HuH-7.5 (cell line): ENCODE data around the gene RNF181.
A peak's percentile ranks its signal among the peaks of the same experiment; 100 is the strongest.
"Not testable (repeated sequence)": the region's sequence is repeated elsewhere in the genome, so short reads cannot be mapped to it uniquely, and the experiment has no call there.

Experiments used
- DNase-seq: peaks from one replicate; pipeline ENCODE4 v3.0.0; 2011; ENCODE audit warnings: low spot score

RNF181 gene

DNA sequence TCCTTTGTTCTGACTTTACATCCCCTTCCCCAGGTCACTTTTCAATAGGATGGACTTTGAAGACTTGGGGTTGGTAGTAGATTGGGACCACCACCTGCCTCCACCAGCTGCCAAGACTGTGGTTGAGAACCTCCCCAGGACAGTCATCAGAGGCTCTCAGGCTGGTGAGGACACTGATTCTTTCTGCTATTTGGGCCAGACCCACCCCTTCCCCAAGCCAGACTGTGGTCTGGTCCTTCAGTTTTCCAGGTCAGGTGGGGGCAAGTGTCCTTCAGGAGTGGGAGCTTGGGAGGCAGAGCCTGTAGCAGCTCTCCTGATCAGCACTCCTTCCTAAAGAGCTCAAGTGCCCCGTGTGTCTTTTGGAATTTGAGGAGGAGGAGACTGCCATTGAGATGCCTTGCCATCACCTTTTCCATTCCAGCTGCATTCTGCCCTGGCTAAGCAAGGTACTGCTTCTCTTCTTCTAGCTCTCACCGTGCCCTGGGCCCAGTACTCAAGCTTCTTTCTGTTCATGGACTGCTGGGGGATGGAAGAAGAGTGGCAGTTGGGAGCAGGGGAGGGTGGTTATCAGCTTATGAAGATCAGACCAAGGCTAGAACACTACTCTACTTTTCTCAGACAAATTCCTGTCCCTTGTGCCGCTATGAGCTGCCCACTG, 1.1 kb downstream of the RNF181 start:
- no peak for DNase-seq

DNA sequence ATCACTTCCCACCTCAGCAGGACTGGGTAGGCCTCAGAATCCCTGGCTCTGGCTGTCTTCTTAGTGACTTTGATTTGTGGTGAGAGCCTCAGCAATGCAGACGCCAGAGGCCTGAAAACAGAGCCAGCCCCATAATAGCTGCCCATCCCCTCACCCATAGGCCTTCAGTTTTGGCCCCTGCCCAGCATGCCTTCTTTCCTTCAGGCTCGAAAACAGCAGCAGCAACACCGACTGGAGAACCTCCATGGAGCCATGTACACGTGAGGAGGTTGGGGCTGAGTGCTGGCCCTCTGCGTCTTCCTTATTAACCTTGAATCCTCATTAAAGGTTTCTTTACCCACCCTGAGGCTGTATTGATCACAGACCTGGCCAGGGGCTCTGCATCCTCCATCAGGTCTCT, 1.7 kb downstream of the RNF181 start:
- no peak for DNase-seq

- DNase-seq = no peak
Measured at GRCh38 chr2:85598594-85599340, 3.2 kb downstream of the RNF181 start.

- no peak for DNase-seq
Measured at GRCh38 chr2:85599468-85600234, 4.1 kb downstream of the RNF181 start.

- no peak for DNase-seq
Measured at GRCh38 chr2:85600235-85600575, 4.7 kb downstream of the RNF181 start.

DNA sequence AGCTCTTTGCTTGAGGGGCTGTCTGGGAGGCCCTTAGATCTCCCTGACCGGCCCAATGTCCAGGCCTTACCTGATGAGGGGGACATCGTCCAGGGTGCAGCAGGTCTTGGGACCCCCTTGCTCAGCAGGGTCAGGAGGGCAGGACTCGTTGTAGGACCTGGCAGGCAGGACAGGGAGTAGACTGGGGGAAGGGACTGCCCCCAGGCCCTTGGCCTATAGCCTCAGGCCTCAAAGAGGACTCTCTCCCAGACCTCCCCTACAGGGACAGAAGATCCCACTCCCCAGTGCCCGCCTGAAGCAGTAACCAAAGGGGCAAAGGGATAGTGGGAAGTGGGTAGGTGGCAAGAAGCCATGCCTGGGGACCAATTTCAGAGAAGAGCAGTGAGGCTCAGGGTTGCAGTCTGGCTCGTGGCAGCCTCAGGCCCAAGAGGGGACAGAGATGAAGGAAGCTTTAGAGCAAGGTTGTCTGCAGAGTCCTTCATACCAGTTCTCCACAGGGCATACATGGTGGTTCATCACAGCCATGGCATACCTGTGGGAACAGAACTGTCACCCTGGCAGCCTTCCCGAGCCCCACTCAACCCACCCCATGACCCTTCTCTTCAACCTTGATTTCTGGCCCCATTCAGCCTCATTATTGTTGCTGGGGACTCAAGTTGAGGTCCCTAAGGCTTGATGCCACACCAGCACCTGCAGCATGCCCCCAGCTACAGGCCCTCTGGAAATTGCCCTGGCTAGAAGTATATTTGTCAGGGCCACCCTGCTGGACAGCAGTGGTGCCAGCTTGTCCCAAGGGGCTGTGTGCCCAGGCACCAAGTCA, 5.6 kb downstream of the RNF181 start:
- DNase-seq = no peak

GRCh38 chr2:85601771-85602475, 6.4 kb downstream of the RNF181 start:
- DNase-seq = no peak

DNA sequence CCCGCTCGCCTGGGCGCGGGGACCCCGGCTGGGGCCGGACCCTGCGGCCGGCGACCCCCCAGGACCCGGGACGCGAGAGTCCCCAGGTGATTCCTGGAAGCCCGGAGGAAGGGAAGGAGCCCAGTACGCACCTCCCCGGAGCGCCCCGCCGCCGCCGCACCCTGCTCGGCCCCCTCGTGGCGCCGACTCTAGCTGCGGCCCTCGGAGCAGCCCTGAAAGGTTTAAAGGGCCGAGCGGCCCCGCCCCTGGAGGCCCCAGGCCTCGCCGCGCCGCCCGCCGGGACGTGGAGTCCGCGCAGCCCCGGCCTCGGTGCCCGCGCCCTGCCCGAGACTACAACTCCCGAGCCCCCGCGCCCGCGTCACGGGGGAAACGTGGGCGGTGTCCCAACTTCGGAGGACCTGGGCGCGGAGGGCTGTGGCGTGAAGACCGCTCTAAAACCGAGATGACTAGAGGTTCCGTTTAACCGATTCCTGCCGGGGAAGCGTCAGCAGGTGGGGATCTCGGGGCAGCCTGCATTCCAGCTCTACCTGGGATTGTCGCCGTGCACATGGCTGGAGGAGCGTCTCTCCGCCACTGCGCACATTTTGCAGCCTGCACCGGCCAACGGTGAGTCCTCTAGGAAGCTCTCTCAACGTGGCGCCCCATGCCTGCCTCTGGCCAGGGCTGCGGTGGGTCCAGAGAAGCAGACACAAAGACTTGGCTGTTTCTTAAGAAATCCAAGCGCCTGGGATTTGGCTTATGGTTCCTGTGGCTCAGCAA, 7.1 kb downstream of the RNF181 start, which contains the start of gene TMEM150A:
Gene TMEM150A (minus strand): TSS at position 223 of the 759 bp plus-strand sequence. CDS start 750 bp downstream, outside the sequence.
- DNase-seq = peak; percentile 81

- not testable (repeated sequence) for DNase-seq
Measured at GRCh38 chr2:85604133-85604444, 8.5 kb downstream of the RNF181 start.

DNA sequence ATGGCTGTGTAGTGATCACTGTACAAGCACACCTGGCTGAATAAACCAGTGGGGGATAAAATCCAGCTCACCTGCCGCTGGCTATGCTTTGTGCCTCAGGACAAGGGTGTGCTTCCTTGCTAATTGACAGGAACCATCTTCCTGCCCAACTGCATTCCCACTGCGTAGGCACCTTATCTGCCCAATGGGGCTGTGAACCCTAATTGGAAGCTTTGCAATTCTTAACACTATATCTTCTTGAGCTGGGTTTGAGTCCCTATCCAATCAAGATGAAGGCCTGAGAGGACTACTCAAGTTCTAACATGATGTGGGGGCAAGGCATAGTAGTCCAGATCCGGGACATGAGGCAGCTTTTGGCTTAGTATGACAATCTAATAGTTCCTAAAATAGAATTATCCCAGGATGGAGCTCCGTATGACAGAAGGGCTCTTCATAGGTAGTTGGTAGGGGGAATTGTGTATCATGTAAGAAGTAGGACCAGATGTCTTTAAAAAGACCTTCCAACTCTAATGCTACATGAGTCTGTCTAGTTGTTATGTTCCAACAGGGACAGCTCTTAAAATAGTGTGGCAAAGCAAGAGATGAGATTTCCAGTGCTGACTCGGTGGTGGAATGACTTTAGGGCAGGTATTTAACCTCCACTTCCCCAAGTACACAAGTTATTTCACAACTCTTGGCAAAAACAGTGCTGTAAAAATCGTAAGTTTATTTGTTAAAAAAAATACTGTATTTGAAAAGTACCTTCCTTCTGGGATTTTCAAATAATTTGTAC, 9.2 kb downstream of the RNF181 start:
- no peak for DNase-seq

- no peak for DNase-seq
Measured at GRCh38 chr2:85605406-85606115, 10.0 kb downstream of the RNF181 start.

- DNase-seq = no peak
Measured at GRCh38 chr2:85606116-85606455, 10.5 kb downstream of the RNF181 start.

- DNase-seq = no peak
Measured at GRCh38 chr2:85607268-85608215, 12.0 kb downstream of the RNF181 start.

DNA sequence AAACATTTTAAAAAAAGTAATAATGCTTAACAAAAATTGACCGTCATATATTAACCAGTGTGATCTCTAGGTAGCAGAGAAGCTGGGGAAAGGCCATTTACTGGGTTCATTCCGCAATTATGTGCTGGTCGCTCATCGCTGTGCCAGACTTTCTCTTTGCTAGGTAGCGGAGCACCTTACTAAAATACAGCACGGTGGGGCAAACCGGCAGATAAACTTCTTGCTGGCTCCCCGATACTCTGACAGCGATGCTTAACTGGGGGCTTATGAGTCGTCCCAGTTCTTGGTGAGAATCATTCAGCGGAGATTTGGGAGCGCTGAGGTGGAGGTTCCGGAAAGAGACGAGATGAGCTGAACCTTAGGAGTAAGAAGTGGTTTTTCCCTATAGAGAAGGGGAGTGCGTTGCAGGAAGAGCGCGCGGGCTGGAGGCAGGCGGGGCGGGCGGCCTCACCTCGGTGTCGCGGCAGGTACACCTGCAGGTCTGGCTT, 15.7 kb downstream of the RNF181 start:
- DNase-seq = no peak

DNA sequence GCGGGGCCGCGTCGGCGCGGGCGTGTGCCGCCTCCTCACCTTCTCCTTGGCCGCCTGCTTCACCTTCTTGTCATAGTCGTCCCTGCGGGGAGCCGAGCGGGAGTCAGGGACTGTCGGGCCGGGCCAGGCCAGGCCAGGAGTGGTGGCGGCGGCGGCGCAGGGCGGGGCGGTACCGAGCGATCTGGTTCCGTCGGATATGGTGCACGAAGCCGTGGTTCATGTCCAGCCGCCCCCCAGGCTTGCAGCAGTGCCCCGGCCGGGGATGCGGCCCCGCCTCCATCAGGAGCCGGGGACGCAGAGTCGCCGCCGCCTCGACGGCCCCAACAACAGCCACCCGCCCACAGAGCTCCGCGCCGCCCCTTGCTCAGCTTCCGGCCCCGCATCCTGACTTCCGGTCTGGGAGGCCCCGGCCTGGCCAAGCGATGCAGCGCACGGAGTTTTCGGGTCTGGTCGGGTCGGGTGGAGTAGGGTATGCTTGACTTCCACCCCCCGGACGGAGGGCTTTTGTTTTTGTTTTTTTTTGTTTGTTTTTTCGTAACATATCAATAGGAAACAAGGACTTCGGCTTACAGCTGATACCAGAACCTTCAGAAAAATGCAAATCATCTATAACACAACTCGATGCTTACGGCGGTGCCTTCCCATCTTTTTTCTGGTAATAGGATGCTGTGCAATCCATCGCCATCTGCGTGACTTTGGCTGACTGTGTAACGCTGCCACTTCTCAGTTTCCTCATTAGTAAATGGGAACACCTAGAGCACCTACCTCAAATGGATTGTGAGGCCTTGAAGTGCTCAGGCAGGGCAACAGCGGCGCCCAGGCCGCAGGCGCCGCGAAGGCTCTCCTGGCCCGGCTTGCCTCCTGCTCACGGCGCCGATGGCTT, 16.4 kb downstream of the RNF181 start, which contains the start of gene C2orf68:
Gene C2orf68 (minus strand): TSS at position 362 of the 883 bp plus-strand sequence. CDS start 82 bp downstream, at position 280.
- peak; percentile 98 for DNase-seq

GRCh38 chr2:85613717-85614515, 18.4 kb downstream of the RNF181 start:
- no peak for DNase-seq
